Esophagus squamous epithelium (tissue), 5 donors: Measurements from ENCODE around the gene SRGAP1. TPM values are rescaled to one million over a fixed set of nuclear protein-coding genes. Genes with fewer than 3 reads are reported as not detected.

Source experiments
- DNase-seq: peaks from one replicate; lab custom pipeline; 2025; lab: John Stamatoyannopoulos, UW
- H3K27ac ChIP-seq, 4 donors: fragments of 200-600 bp; sonication (generic); one replicate each; pipeline ENCODE4 v1.5.1; 2016 to 2019; ENCODE audit warnings: mild to moderate bottlenecking in 1 of 4
- H3K27me3 ChIP-seq, 4 donors: fragments of 200-600 bp; sonication (generic); 1 replicate in 3 of 4; 2 replicates in 1 of 4; pipeline versions ENCODE4 v1.5.1 to v1.6.0; 2017 to 2021; ENCODE audit warnings: antibody characterized with exemption in 1 of 4
- H3K36me3 ChIP-seq, 3 donors: fragments of 200-600 bp; sonication (generic); one replicate each; pipeline ENCODE4 v1.5.1; 2016 to 2019
- H3K4me1 ChIP-seq, 3 donors: fragments of 200-600 bp; sonication (generic); one replicate each; pipeline ENCODE4 v1.5.1; 2017 to 2019
- H3K4me3 ChIP-seq, 4 donors: fragments of 200-600 bp; sonication (generic); 1 replicate in 3 of 4; 2 replicates in 1 of 4; pipeline ENCODE4 v1.5.1; 2016 to 2019; ENCODE audit warnings: mild to moderate bottlenecking in 2 of 4, moderate library complexity in 1 of 4
- H3K9me3 ChIP-seq, 3 donors: fragments of 200-600 bp; sonication (generic); one replicate each; pipeline ENCODE4 v1.5.1; 2016 to 2019
- CTCF ChIP-seq, 6 experiments: fragments of 450-650 bp in 4 of 6; fragments of 200-600 bp in 2 of 6; sonication (generic) in 2 of 6; IDR thresholded peaks; one replicate each; pipeline ENCODE4 v1.5.1; 2016 to 2019; ENCODE audit warnings: antibody characterized with exemption in 6 of 6, mild to moderate bottlenecking in 4 of 6, moderate library complexity in 4 of 6
- POLR2A ChIP-seq, 4 donors: fragments of 450-650 bp; IDR thresholded peaks; one replicate each; pipeline ENCODE4 v1.6.1; 2017; ENCODE audit warnings: antibody characterized with exemption in 4 of 4, mild to moderate bottlenecking in 4 of 4, moderate library complexity in 3 of 4
- WGBS, 2 donors: methylation state at CpG; one replicate each; pipeline ENCODE4 v1.1.5; 2018; 5-methylcytosine and 5-hydroxymethylcytosine counted together
- intact Hi-C: fragments of 100-400 bp; cut with DNase I; formaldehyde crosslinking; loops from one replicate; pipeline ENCODE4 v1.15.0; 2022
- total RNA-seq, 4 donors: library from RNA; depleted of rRNA; stranded (reverse); fragments of >200 nt; gene quantifications; one replicate each; pipeline ENCODE4 v1.1.0, GENCODE V29; 2016
- donor health status: DM: yes; HTN: yes; CAD: no.

The SRGAP1 gene
- total RNA-seq, 4 donors from 2014 or later, result 2.0 to 5.3 (median 3.6) TPM

GRCh38 chr12:64137117-64137516 lies 292.6 kb downstream of the SRGAP1 start:
- Histone ChIP-seq H3K27me3 (no peaks in the 10 kb centered on the region), H3K4me1 (peaks cover 0 to 6% (median 0%) of the 10 kb centered on the region in 3 donors), H3K27ac (no peak overlapping the region), H3K9me3 (peaks cover 0 to 13% (median 4%) of the 10 kb centered on the region in 3 donors), H3K36me3 (peaks cover 0 to 32% (median 0%) of the 10 kb centered on the region in 3 donors), H3K4me3 (no peak overlapping the region)
- intact Hi-C loops, result no loop called here
- no peak for DNase-seq
- no peak for TF ChIP-seq CTCF (IDR thresholded peaks at IDR 0.05)
- 82% methylated on average over 6 of the region's 6 CpGs for whole genome bisulfite sequencing, 2 donors

GRCh38 chr12:64139021-64139420 lies 294.5 kb downstream of the SRGAP1 start:
- Histone ChIP-seq H3K27ac (no peak overlapping the region), H3K9me3 (peaks cover 0 to 1% (median under 1%) of the 10 kb centered on the region in 3 donors), H3K36me3 (peaks cover 0 to 27% (median 0%) of the 10 kb centered on the region in 3 donors), H3K27me3 (no peaks in the 10 kb centered on the region), H3K4me3 (no peak overlapping the region), H3K4me1 (peaks cover 0 to 11% (median 0%) of the 10 kb centered on the region in 3 donors)
- 94 to 100% methylated on average over 1 of the region's 1 CpG for WGBS, 2 donors
- TF ChIP-seq POLR2A (IDR thresholded peaks at IDR 0.05), result no peak
- TF ChIP-seq CTCF (IDR thresholded peaks at IDR 0.05), result no peak
- intact Hi-C loops, result no loop called here
- DNase-seq, result no peak

GRCh38 chr12:64142382-64142781 lies 297.9 kb downstream of the SRGAP1 start:
- no peak for DNase-seq
- H3K9me3 ChIP-seq, result no peaks in the 10 kb centered on the region
- peak overlapping the region in 1 of 4 donors; percentile 14 for H3K27ac ChIP-seq
- H3K4me3 ChIP-seq, result no peak overlapping the region
- peaks cover 0 to 11% (median 0%) of the 10 kb centered on the region in 3 donors for H3K4me1 ChIP-seq
- 79 to 86% methylated on average over 1 to 7 of the region's 7 CpGs for WGBS, 2 donors
- TF ChIP-seq CTCF (IDR thresholded peaks at IDR 0.05), result no peak
- no peak for TF ChIP-seq POLR2A (IDR thresholded peaks at IDR 0.05)
- intact Hi-C loops, result no loop called here
- H3K27me3 ChIP-seq, result no peaks in the 10 kb centered on the region
- H3K36me3 ChIP-seq, result peaks cover 0 to 14% (median 0%) of the 10 kb centered on the region in 3 donors

GRCh38 chr12:64142784-64143183 lies 298.3 kb downstream of the SRGAP1 start:
- intact Hi-C loops, result no loop called here
- Histone ChIP-seq H3K27ac (peak overlapping the region in 1 of 4 donors; percentile 14), H3K4me3 (no peak overlapping the region), H3K4me1 (peaks cover 0 to 11% (median 0%) of the 10 kb centered on the region in 3 donors), H3K27me3 (no peaks in the 10 kb centered on the region), H3K9me3 (no peaks in the 10 kb centered on the region), H3K36me3 (peaks cover 0 to 14% (median 0%) of the 10 kb centered on the region in 3 donors)
- 72 to 73% methylated on average over 4 to 5 of the region's 7 CpGs for WGBS, 2 donors
- TF ChIP-seq CTCF (IDR thresholded peaks at IDR 0.05) (no peak), POLR2A (IDR thresholded peaks at IDR 0.05) (no peak)
- no peak for DNase-seq

GRCh38 chr12:64145226-64145625 lies 300.7 kb downstream of the SRGAP1 start:
- Histone ChIP-seq H3K4me1 (peaks cover 0 to 11% (median 0%) of the 10 kb centered on the region in 3 donors), H3K9me3 (no peaks in the 10 kb centered on the region), H3K36me3 (peaks cover 0 to 14% (median 0%) of the 10 kb centered on the region in 3 donors), H3K4me3 (no peak overlapping the region), H3K27me3 (no peaks in the 10 kb centered on the region), H3K27ac (no peak overlapping the region)
- intact Hi-C loops, result no loop called here
- DNase-seq, result no peak
- 88 to 92% methylated on average over 5 of the region's 5 CpGs for WGBS, 2 donors
- no peak for TF ChIP-seq CTCF (IDR thresholded peaks at IDR 0.05)
- no peak for TF ChIP-seq POLR2A (IDR thresholded peaks at IDR 0.05)
